Cardiac fibroblast (primary cell): Measurements from ENCODE around the gene CXADR.

ENCODE experiments used
- DNase-seq, 2 donors: peaks; one replicate each; pipeline versions ENCODE4 v3.0.0 to v3.0.0-alpha.2; 2010; ENCODE audit warnings: low read depth in 2 of 2
- H3K4me3 ChIP-seq, 2 donors: replicated peaks in 1 of 2; 1 replicate in 1 of 2; 2 replicates in 1 of 2; pipeline ENCODE4 v1.5.1; 2011; ENCODE audit warnings: low read depth in 2 of 2, low read length in 2 of 2, mild to moderate bottlenecking in 2 of 2, moderate library complexity in 1 of 2
- TF ChIP-seq, protein P1 (sequence below): IDR thresholded peaks from one replicate; pipeline ENCODE4 v1.5.1; 2011; ENCODE audit warnings: low read depth, mild to moderate bottlenecking, low read length, inconsistent platforms

Gene CXADR

DNA sequence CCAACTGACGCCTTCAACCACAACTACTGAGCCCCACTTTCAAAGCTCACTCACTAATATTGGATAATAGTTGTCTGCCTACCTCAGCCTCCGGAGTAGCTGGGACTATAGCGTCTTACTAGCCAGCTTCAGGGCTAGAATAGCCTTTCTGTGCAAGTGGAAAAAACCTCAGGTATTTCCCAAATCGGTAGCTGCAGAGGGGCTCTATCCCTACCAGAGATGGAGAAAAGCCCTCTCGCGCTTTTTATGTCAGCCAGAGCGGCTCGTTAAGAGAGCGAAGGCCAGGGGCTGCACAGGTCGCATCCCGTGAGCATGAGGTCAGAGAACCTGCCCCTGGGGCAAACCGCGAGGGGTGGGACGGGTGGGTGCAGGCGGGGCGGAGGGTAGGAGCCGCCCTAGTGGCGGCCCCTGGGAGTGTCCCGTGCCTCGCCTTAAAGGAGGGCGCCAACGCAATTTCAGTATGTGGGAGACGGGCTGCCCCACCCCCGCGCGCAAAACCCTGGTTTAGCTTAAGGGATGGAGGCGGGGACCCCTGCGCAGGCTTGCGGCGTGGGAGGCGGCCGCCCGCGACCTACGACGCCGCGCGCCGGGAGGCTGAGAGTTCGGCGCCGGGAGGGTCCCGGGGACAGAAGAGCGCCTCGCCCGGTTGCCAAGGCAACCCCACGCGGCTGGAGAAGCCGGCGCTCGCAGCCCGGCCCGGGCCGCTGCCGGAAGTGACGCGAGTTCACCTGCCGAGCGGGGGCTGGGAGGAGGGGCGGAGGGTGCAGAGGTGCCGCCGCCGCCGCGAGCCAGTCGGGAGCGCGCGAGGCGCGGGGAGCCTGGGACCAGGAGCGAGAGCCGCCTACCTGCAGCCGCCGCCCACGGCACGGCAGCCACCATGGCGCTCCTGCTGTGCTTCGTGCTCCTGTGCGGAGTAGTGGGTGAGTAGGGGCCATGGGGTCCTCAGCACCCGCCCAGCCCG is at the start of gene CXADR:
TSS of gene CXADR (plus strand) at position 791 of the 961 bp plus-strand sequence. CDS start at position 878, 87 bp downstream.
- TF ChIP-seq, protein P1, sequence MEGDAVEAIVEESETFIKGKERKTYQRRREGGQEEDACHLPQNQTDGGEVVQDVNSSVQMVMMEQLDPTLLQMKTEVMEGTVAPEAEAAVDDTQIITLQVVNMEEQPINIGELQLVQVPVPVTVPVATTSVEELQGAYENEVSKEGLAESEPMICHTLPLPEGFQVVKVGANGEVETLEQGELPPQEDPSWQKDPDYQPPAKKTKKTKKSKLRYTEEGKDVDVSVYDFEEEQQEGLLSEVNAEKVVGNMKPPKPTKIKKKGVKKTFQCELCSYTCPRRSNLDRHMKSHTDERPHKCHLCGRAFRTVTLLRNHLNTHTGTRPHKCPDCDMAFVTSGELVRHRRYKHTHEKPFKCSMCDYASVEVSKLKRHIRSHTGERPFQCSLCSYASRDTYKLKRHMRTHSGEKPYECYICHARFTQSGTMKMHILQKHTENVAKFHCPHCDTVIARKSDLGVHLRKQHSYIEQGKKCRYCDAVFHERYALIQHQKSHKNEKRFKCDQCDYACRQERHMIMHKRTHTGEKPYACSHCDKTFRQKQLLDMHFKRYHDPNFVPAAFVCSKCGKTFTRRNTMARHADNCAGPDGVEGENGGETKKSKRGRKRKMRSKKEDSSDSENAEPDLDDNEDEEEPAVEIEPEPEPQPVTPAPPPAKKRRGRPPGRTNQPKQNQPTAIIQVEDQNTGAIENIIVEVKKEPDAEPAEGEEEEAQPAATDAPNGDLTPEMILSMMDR: peak; percentile 45
- peak within 1 kb of the TSS; percentile 57 to 59 for H3K4me3 ChIP-seq
- peak in 1 of 2 donors; percentile 48 for DNase-seq

DNA sequence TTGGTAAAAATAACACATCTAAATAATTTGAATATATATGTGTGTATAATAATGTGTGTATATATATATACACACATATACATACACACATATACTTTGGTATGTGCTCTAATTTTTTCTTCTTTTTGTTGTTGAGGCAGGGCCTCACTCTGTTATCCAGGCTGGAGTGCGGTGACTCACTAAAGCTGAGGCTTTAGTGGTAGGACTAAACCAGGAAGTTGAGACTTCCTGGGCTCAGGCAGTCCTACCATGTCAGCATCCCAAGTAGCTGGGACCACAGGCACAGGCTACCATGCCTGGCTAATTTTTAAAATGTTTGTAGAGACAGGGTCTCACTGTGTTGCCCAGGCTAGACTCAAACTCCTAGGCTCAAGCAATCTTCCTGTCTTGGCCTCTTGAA is 46.7 kb upstream of the CXADR start:
- peak; percentile 55 to 60 for DNase-seq
- no peak overlapping the region for H3K4me3 ChIP-seq
- TF ChIP-seq, protein P1: no peak

DNA sequence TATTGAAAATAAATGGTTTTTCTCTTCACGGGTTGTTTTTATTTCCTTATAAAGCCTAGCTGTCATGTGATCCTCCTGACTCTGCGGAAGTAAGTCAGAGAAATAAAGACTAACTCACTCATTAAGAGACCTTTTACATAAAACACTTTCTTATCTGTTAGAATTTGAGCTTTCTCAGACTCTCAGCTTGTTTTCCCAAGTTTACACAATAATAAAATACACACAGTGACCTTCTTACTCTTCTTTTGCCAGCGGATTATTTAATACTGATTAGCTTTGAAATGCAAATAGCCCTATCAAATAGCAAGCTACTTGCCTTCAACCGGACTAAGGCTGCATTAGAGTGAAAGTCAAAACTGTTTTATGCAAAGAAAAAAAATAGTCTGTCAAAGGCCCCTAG is 45.5 kb upstream of the CXADR start:
- H3K4me3 ChIP-seq: no peak overlapping the region
- DNase-seq: peak in 1 of 2 donors; percentile 36
- TF ChIP-seq, protein P1: no peak

DNA sequence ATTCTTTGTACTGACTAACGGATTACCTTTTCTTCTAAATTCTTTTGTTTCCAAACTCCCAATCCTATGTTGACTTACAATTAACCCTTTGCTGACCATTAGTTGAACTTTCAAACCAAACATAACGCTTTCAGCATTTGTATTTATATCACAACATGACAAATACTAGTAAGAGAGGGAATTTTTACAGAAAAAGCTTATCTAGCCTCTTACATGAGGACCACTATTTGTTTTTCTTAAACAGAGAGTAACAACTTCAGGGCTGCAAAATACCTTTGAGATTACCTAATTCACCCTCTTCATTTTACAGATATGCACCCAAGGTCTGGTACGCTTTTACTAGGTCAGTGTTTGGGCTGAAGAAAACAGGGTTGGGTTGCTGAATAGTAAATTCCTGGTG is 45.0 kb upstream of the CXADR start:
- no peak overlapping the region for H3K4me3 ChIP-seq
- TF ChIP-seq, protein P1: no peak
- DNase-seq: no peak

DNA sequence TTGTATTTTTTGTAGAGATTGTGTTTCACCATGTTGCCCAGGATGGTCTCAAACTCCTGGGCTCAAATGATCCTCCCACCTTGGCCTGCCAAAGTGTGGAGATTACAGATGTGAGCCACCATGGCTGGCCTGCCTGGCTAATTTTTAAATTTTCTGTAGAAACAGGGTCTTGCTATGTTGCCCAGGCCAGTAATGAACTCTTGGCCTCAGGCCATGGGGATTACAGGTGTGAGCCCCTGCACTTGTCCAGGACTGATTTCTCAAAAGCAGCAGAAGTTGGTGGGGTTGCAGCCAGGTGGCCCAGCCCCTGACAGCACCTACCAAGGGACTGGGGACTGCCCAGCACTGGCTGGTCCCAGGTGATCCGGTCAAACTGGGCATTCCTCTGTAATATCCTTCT is 44.1 kb upstream of the CXADR start:
- DNase-seq: no peak
- TF ChIP-seq, protein P1: no peak
- no peak overlapping the region for H3K4me3 ChIP-seq

DNA sequence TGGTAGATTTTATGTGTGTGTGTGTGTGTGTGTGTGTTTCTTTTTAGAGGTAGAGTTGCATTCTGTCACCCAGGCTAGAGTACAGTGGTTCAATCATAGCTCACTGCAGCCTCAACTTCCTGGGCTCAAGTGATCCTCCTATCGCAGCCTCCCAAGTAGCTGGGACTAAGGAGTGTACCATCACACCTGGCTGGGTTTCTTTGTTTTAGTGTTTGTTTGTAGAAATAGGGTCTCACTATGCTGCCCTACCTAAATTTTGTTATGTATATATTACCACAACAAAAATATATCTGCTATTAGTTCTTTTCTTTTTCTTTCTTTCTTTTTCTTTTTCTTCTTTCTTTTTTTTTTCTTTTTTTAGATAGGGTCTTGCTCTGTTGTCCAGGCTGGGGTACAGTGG is 43.1 kb upstream of the CXADR start:
- DNase-seq: no peak
- no peak overlapping the region for H3K4me3 ChIP-seq
- TF ChIP-seq, protein P1: no peak

DNA sequence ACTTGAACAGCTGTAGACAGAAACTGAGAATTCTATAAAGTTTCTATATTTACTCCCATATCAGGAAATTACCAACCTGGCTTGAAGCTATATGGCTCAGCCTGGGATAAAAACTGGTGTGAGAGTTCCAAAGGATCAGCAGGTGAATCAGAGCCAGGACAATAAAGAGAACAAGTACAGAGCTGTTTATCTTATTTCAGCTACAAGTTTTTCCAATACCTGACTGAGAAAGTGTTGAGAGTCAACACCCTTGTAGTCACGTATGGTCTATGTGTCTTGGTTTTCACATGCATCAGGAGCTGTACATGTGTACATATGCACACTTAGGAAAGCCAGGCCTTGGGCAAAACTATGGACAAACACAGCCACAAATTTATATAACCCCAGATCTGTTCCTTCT is 40.7 kb upstream of the CXADR start:
- no peak overlapping the region for H3K4me3 ChIP-seq
- TF ChIP-seq, protein P1: no peak
- no peak for DNase-seq
